ENCODE measurements around the gene CARD6.
"Not testable (repeated sequence)": the region's sequence is repeated elsewhere in the genome, so short reads cannot be mapped to it uniquely, and the experiment has no call there.

The CARD6 gene

DNA sequence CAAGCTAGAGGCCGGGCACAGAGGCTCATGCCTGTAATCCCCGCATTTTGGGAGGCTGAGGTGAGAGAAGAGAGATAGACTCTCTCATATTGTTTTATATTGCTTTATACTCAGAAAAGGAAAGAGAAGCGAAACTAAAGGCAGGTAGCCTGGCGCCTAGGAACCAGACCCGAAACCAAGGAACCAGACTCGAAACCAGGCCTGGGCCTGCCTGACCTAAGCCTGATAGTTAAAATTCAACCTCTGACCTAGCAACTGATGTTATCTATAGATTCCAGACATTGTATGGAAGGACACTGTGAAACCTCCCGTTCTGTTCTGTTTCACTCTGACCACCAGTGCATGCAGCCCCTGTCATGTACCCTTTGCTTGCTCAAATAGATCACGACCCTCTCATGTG lies 31.1 kb downstream of the CARD6 start:
- not testable (repeated sequence) for DNase-seq (ENCODE audit: low read depth, low spot score)

DNA sequence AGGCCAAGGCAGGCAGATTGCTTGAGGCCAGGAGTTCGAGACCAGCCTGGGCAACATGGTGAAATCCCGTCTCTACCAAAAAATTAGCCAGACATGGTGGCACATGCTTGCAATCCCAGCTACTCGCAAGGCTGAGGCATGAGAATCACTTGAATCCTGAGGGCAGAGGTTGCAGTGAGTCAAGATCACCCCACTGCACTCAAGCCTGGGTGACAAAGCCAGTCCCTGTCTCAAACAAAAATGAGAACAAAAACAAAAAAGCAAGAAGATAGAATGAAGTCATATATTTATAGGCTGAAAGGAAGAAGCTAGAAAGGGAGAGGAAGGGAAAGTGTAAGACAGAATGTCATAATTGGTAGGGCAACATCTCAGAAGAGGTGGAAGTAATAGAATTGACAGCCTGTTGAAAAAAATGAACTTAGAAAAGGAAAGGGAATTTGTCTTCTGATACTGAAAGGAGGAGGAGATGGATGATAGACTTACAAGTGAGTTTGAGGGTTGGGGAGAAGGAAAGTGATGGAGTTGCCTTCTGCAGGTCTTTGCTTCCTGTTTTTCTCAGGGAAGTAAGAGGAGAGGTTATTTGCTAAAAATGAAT lies 32.2 kb downstream of the CARD6 start:
- DNase-seq (ENCODE audit: low read depth, low spot score) = no peak

DNA sequence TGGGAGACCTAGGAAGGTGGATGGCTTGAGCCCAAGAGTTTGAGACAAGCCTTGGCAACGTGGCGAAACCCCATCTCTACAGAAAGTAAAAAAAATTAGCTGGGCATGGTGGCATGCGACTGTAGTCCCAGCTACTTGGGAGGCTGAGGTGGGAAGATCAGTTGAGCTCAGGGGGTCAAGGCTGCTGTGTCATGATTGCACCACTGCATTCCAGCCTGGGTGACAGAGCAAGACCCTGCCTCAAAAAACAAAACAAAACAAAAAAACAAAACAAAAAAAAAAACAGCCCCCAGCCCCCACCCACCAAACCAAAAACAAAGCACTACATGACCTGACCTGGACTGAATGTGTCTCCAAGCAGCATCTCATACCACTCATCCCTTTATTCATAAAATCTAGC lies 34.8 kb downstream of the CARD6 start:
- DNase-seq (ENCODE audit: low read depth, low spot score) = no peak

DNA sequence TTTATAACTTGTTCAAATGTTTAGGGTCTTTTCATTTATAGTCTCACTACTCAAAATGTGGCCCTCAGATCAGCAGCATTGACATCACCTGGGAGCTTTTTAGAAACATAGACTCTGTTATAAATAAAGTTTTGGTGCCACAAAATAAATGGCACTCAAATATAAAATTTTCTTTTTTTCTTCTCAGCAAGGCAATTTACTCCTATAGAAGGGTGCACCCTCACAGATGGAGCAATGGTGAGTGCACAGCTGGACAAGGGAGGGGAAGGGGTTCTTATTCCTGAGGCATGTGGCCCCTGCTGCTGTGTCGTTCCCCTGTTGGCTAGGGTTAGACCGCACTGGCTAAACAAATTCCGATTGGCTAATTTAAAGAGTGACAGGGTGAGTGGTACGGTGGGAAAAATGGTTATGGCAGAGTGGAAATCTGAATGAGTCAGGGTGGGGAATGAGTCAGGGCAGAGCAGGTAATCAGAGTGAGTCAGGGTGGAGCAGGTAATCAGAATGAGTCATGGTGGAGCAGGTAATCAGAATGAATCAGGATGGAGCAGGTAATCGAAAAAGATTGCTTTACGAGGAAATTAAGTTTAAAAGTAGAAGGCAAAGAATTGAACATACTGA lies 36.3 kb downstream of the CARD6 start:
- DNase-seq (ENCODE audit: low read depth, low spot score) = no peak

DNA sequence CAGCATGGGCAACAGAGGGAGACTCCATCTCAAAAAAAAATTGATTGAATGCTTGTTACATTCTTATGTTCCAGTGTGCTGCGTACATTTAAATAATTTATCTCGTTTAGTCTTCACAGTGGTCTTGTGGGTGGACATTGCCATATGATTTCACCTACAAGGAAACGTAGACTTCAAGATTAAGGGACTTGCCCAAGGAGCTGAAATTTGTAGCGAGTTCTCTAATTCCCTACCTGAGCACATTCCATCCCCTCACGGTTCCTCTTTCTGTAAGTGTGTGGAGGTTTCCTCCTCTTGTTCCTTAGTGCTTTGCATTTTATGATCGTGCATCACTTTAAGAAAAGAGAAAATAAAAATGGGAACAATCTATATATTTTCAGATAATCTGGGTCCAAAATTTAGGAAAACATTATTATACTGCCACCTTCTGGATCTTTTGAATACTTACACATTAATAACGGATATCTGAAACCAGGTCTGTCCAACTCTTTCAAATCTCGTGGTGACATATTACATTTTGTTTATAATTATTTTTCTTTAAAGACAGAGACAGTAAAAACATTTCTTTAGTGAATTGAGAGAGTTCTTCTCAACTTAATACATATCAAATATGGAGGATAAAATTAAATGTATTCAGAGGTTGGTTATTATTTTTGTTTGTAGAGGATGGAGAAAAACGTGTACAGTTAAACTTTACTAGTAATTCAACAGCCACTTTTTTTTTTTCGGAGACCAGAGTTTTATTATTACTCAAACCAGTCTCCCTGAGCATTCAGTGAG lies 38.2 kb downstream of the CARD6 start:
- DNase-seq (ENCODE audit: low read depth, low spot score) = peak; percentile 7

DNA sequence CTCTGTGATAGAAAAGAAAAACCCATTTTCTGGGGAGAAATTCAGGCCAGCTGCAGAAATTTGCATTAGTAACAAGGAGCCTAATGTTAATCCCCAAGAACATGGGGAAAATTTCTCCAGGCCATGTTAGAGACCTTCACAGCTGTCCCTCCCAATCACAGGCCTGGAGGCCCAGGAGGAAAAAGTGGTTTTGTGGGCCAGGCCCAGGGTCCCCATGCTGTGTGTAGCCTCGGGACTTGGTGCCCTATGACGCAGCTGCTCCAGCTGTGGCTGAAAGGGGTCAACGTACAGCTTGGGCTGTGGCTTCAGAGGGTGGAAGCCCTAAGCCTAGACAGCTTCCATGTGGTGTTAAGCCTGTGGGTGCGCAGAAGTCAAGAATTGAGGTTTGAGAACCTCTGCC lies 41.1 kb downstream of the CARD6 start:
- DNase-seq (ENCODE audit: low read depth, low spot score) = no peak

DNA sequence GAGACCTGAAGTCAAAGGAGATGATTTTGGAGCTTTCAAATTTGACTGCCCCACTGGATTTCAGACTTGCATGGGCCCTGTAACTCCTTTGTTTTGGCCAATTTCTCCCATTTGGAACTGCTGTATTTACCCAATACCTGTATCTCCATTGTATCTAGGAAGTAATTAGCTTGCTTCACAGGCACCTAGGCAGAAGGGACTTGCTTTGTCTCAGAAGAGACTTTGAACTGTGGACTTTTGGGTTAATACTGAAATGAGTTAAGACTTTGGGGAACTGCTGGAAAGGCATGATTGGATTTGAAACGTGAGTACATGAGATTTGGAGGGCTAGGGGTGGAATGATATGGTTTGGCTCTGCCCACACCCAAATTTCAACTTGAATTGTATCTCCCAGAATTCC lies 41.9 kb downstream of the CARD6 start:
- not testable (repeated sequence) for DNase-seq (ENCODE audit: low read depth, low spot score)

DNA sequence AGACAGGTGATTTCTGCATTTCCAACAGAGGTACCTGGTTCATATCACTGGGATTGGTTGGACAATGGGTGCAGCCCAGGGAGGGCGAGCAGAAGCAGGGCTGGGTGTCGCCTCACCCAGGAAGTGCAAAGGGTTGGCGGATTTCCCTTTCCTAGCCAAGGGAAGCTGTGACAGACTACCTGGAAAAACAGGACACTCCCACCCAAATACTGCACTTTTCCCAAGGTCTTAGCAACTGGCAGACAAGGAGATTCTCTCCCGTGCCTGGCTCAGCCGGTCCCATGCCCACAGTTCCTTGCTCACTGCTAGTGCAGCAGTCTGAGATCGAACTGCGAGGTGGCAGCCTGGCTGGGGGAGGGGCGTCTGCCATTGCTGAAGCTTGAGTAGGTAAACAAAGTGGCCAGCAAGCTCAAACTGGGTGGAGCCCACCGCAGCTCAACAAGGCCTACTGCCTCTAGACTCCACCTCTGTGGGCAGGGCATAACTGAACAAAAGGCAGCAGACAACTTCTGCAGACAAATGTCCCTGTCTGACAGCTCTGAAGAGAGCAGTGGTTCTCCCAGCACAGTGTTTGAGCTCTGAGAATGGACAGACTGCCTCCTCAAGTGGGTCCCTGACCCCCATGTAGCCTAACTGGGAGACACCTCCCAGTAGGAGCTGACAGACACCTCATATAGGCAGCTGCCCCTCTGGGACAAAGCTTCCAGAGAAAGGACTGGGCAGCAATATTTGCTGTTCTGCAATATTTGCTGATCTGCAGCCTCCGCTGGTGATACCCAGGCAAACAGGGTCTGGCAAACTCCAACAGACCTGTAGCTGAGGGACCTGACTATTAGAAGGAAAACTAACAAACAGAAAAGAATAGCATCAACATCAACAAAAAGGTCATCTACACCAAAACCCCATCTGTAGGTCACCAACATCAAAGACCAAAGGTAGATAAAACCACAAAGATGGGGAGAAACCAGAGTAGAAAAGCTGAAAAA lies 54.6 kb downstream of the CARD6 start:
- not testable (repeated sequence) for DNase-seq (ENCODE audit: low read depth, low spot score)

DNA sequence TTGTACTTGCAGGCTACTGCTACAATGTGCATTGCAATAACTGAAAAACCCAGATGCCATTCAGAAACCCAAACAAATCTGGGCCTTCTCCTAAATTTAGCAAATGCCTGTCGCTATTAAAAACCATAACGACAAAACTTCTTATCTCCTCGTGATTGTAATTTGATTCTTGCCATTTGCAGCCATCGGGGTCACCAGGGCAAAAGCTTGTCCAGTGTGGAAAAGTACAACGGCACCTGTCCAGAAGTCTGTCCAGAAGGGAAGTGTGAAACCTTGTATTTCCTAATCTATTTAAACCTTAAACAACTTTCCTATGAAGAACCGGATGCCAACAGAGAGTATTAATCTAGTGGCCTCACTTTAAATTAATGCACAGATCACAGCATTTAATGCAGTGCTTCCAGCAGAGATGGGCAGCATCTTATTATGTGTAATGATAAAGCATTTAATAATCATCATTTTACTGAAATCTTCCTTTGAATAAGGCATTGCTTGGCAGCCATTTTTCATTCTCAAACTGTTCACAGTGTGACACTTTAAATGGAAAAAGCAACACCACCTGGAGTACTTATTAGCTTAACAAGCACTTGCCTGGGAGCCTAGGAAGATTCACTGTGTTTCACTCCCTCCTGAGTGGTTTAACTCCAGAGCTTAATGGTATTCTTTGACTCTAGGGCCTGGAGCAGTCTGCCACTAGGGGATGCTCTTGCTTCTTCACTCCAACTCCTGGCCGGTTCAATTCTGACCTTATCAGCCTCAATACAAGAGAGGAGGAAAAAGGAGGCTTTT lies 63.2 kb downstream of the CARD6 start:
- DNase-seq (ENCODE audit: low read depth, low spot score) = peak; percentile 77

DNA sequence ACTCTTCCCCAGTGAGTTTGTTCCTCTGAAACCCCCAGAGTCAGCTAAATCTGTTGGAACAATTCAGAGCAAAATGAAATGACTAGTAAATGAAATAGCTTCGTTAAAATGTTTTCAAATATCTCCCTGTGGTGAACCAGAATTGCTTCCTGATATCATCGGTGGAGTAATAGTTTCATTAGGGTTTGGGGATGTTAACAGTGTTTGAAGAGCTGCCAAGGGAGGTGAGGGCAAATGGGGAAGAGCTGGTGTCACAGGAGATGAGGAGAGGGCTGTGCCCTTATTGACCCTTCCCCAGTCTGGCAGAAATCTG lies 63.8 kb downstream of the CARD6 start:
- no peak for DNase-seq (ENCODE audit: low read depth, low spot score)

DNA sequence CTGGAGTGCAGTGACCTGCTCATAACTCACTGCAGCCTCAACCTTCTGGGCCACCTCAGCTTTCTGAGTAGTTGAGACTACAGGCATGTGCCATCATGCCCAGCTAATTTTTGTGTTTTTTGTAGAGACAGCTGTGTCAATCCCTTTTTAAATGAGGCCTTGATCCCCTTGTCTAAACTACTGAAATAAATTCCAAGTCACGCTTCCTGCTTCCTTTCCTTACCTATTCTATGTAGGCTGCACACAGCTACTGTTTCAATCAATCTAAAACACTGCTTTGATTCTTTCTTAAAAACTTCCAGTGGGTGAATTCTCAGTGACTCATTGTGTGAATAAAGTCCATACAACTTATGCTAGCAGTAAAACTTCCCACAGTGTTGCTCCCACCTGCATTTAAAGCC lies 65.2 kb downstream of the CARD6 start:
- DNase-seq (ENCODE audit: low read depth, low spot score) = no peak

DNA sequence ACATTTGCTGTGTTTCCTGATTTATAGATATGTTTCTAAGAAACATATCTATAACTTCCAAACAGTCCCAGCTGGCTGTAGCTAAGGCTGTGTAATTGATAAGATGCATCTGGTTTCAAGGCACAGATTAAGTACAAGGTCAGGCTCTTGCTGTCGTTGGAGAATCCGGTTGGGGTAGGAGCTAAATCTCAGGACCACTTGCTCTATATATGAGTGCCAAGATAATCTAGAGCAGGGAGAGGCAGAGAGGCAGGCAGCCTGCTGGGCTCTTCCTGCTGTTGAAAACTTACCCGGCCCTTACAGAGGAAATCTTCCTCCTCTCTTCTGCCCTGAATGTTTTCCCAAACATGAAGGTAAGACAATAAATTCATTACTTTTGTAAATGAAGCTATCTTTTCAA lies 68.1 kb downstream of the CARD6 start, which contains the start of gene C7:
Gene C7 (plus strand): TSS at position 234 of the 400 bp plus-strand sequence. CDS start 114 bp downstream, at position 348.
- DNase-seq (ENCODE audit: low read depth, low spot score) = no peak

DNA sequence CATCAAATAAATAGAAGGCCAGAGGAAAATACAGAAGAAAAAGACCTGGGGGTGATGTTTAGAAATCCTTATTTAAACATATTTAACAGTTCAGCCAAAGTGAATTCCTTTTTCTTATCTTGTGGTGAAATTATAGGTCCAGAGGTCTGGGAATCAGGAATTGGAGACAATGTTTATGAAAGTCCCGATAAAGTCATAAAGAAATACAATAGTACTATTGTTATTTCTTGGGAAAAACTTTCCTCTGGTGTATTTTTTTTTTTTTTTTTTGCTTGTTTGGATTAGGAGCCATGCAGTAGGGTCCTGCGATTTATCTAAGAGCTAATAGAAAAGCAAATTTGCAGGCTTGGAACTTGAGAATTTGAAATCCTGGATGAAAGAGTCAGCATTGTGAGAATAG lies 68.6 kb downstream of the CARD6 start:
- no peak for DNase-seq (ENCODE audit: low read depth, low spot score)

Measured in smooth muscle cell of the brain vasculature (primary cell).